Esophagus squamous epithelium (tissue), 5 donors: ENCODE measurements around the gene IVNS1ABP. TPM values are rescaled to one million over a fixed set of nuclear protein-coding genes. Genes with fewer than 3 reads are reported as not detected.

ENCODE experiments used
- DNase-seq: peaks from one replicate; lab custom pipeline; 2025; lab: John Stamatoyannopoulos, UW
- H3K27ac ChIP-seq, 4 donors: fragments of 200-600 bp; sonication (generic); one replicate each; pipeline ENCODE4 v1.5.1; 2016 to 2019; ENCODE audit warnings: mild to moderate bottlenecking in 1 of 4
- H3K27me3 ChIP-seq, 4 donors: fragments of 200-600 bp; sonication (generic); 1 replicate in 3 of 4; 2 replicates in 1 of 4; pipeline versions ENCODE4 v1.5.1 to v1.6.0; 2017 to 2021; ENCODE audit warnings: antibody characterized with exemption in 1 of 4
- H3K36me3 ChIP-seq, 3 donors: fragments of 200-600 bp; sonication (generic); one replicate each; pipeline ENCODE4 v1.5.1; 2016 to 2019
- H3K4me1 ChIP-seq, 3 donors: fragments of 200-600 bp; sonication (generic); one replicate each; pipeline ENCODE4 v1.5.1; 2017 to 2019
- H3K4me3 ChIP-seq, 4 donors: fragments of 200-600 bp; sonication (generic); 1 replicate in 3 of 4; 2 replicates in 1 of 4; pipeline ENCODE4 v1.5.1; 2016 to 2019; ENCODE audit warnings: mild to moderate bottlenecking in 2 of 4, moderate library complexity in 1 of 4
- H3K9me3 ChIP-seq, 3 donors: fragments of 200-600 bp; sonication (generic); one replicate each; pipeline ENCODE4 v1.5.1; 2016 to 2019
- CTCF ChIP-seq, 6 experiments: fragments of 450-650 bp in 4 of 6; fragments of 200-600 bp in 2 of 6; sonication (generic) in 2 of 6; IDR thresholded peaks; one replicate each; pipeline ENCODE4 v1.5.1; 2016 to 2019; ENCODE audit warnings: antibody characterized with exemption in 6 of 6, mild to moderate bottlenecking in 4 of 6, moderate library complexity in 4 of 6
- POLR2A ChIP-seq, 4 donors: fragments of 450-650 bp; IDR thresholded peaks; one replicate each; pipeline ENCODE4 v1.6.1; 2017; ENCODE audit warnings: antibody characterized with exemption in 4 of 4, mild to moderate bottlenecking in 4 of 4, moderate library complexity in 3 of 4
- WGBS, 2 donors: methylation state at CpG; one replicate each; pipeline ENCODE4 v1.1.5; 2018; 5-methylcytosine and 5-hydroxymethylcytosine counted together
- intact Hi-C: fragments of 100-400 bp; cut with DNase I; formaldehyde crosslinking; loops from one replicate; pipeline ENCODE4 v1.15.0; 2022
- total RNA-seq, 4 donors: library from RNA; depleted of rRNA; stranded (reverse); fragments of >200 nt; gene quantifications; one replicate each; pipeline ENCODE4 v1.1.0, GENCODE V29; 2016
- donor health status: DM: yes; HTN: yes; CAD: no.

IVNS1ABP gene
- total RNA-seq, 4 donors from 2014 or later = 42.1 to 98.4 (median 52.5) TPM

GRCh38 chr1:185297982-185298381 lies 19.1 kb downstream of the IVNS1ABP start:
- Histone ChIP-seq H3K9me3 (no peaks in the 10 kb centered on the region), H3K27me3 (no peaks in the 10 kb centered on the region), H3K4me3 (no peak overlapping the region), H3K36me3 (peaks cover 12 to 85% (median 32%) of the 10 kb centered on the region in 3 donors), H3K27ac (no peak overlapping the region), H3K4me1 (no peaks in the 10 kb centered on the region)
- no peak for DNase-seq
- 76 to 94% methylated on average over 2 of the region's 2 CpGs for WGBS, 2 donors
- TF ChIP-seq CTCF (IDR thresholded peaks at IDR 0.05) = no peak
- TF ChIP-seq POLR2A (IDR thresholded peaks at IDR 0.05) = no peak
- intact Hi-C loops = loop anchor here (10.0 kb wide), 1 partner anchor 377 kb away; no protein-coding TSS in a partner anchor

- intact Hi-C loops = loop anchor here (10.0 kb wide), 1 partner anchor 380 kb away; no protein-coding TSS in a partner anchor
- no peak for TF ChIP-seq CTCF (IDR thresholded peaks at IDR 0.05)
- no peak for TF ChIP-seq POLR2A (IDR thresholded peaks at IDR 0.05)
- peaks cover 6 to 58% (median 26%) of the 10 kb centered on the region in 3 donors for H3K36me3 ChIP-seq
- no peaks in the 10 kb centered on the region for H3K4me1 ChIP-seq
- no peaks in the 10 kb centered on the region for H3K27me3 ChIP-seq
- DNase-seq = no peak
- no peak overlapping the region for H3K27ac ChIP-seq
- H3K4me3 ChIP-seq = no peak overlapping the region
- H3K9me3 ChIP-seq = no peaks in the 10 kb centered on the region
Measured at GRCh38 chr1:185295091-185295490, 22.0 kb downstream of the IVNS1ABP start.

GRCh38 chr1:185293967-185294542 lies 23.0 kb downstream of the IVNS1ABP start:
- Histone ChIP-seq H3K9me3 (no peaks in the 10 kb centered on the region), H3K27me3 (no peaks in the 10 kb centered on the region), H3K4me1 (no peaks in the 10 kb centered on the region), H3K4me3 (no peak overlapping the region), H3K36me3 (peaks cover 0 to 48% (median 20%) of the 10 kb centered on the region in 3 donors), H3K27ac (no peak overlapping the region)
- TF ChIP-seq CTCF (IDR thresholded peaks at IDR 0.05) (no peak), POLR2A (IDR thresholded peaks at IDR 0.05) (no peak)
- intact Hi-C loops = loop anchor here (10.0 kb wide), 1 partner anchor 381 kb away; no protein-coding TSS in a partner anchor
- DNase-seq = no peak
- WGBS, 2 donors = 60 to 79% methylated on average over 1 of the region's 1 CpG

- intact Hi-C loops = loop anchor here (10.0 kb wide), 1 partner anchor 383 kb away; no protein-coding TSS in a partner anchor
- H3K27me3 ChIP-seq = no peaks in the 10 kb centered on the region
- DNase-seq = no peak
- no peaks in the 10 kb centered on the region for H3K9me3 ChIP-seq
- TF ChIP-seq POLR2A (IDR thresholded peaks at IDR 0.05) (no peak), CTCF (IDR thresholded peaks at IDR 0.05) (no peak)
- whole genome bisulfite sequencing, 2 donors = 40 to 59% methylated on average over 5 of the region's 5 CpGs
- H3K36me3 ChIP-seq = peaks cover 0 to 30% (median 8%) of the 10 kb centered on the region in 3 donors
- H3K27ac ChIP-seq = no peak overlapping the region
- no peak overlapping the region for H3K4me3 ChIP-seq
- no peaks in the 10 kb centered on the region for H3K4me1 ChIP-seq
Measured at GRCh38 chr1:185292237-185292636, 24.8 kb downstream of the IVNS1ABP start.

GRCh38 chr1:185291652-185292051 lies 25.4 kb downstream of the IVNS1ABP start:
- no peaks in the 10 kb centered on the region for H3K4me1 ChIP-seq
- H3K9me3 ChIP-seq = no peaks in the 10 kb centered on the region
- TF ChIP-seq CTCF (IDR thresholded peaks at IDR 0.05) (no peak), POLR2A (IDR thresholded peaks at IDR 0.05) (no peak)
- H3K36me3 ChIP-seq = peaks cover 0 to 24% (median 5%) of the 10 kb centered on the region in 3 donors
- no peak overlapping the region for H3K4me3 ChIP-seq
- no peak for DNase-seq
- 75 to 100% methylated on average over 1 of the region's 1 CpG for WGBS, 2 donors
- intact Hi-C loops = loop anchor here (10.0 kb wide), 1 partner anchor 383 kb away; no protein-coding TSS in a partner anchor
- no peaks in the 10 kb centered on the region for H3K27me3 ChIP-seq
- H3K27ac ChIP-seq = no peak overlapping the region
